Measurements from ENCODE around the gene FKBP5.
"Not testable (repeated sequence)": the region's sequence is repeated elsewhere in the genome, so short reads cannot be mapped to it uniquely, and the experiment has no call there.

FKBP5 gene

GRCh38 chr6:35582315-35582714 is 106.4 kb downstream of the FKBP5 start:
- DNase-seq, result no peak

GRCh38 chr6:35581633-35582032 is 107.1 kb downstream of the FKBP5 start:
- DNase-seq, result peak; percentile 26

DNA sequence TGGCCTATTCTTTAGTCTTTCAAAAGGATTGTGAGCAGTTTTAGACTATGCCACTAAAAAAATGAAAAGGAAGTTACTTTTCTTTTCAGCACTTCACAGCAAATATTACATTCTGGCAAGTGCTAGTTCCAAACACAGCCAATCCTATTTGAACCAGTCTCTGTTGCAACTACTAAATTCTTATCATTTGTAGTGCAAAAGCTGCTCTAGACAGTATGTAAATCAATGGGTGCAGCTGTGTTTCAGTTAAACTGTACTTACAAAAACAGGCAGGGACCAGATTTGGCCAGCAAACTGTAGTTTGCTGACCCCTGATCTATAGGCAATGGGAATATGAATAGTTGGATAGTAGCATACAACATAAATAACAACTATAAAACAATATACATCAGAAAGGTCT is 107.9 kb downstream of the FKBP5 start:
- no peak for DNase-seq

- DNase-seq, result no peak
Measured at GRCh38 chr6:35576682-35577081, 112.0 kb downstream of the FKBP5 start.

DNA sequence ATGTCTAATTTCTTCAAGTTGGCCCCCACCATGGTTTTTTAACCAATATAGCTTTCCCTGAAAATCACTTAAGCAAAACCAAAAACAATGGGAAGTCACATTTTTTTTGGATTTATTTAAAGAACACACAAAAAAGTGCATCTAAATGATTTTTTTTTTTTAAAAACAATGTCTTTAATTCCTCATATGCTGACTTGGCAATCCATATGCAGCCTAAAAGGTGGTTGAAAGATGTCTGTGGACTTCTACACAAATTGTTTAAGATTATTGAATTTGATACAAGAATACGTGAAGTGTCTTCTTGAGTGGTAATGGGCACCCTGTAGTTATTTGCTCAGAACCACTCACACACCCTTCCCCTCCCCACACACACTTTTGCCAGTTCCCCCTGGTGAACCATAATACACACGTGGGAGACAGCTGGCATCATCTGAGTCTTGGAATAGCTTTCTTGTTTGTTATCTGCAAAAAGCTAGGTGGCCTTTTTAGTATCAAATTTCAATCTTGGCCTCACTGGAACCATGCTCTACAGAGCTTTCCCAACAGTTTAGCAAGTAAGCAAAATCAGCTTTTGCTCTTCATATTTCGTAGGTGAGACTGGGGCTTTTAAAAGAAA is 115.1 kb downstream of the FKBP5 start:
- DNase-seq, result no peak

DNA sequence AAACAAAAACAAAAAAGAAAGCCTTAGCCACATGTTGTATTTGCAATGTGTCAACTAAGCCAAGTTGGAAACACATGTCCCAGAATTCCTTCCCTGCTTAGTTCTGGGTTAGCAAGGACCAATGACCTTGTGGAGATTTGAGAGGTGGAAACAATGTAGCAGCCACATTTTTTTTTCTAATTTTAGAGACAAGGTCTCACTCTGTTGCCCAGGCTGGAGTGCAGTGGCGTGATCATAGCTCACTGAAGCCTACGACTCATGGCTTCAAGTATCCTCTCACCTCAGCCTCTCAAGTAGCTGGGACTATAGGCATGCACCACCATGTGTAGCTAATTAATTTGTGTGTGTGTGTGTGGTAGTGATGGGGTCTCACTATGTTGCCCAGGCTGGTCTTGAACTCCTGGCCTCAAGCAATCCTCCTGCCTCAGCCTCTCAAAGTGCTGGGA is 117.8 kb downstream of the FKBP5 start:
- DNase-seq, result peak; percentile 3

- DNase-seq, result peak; percentile 14
Measured at GRCh38 chr6:35569011-35569461, 119.7 kb downstream of the FKBP5 start.

DNA sequence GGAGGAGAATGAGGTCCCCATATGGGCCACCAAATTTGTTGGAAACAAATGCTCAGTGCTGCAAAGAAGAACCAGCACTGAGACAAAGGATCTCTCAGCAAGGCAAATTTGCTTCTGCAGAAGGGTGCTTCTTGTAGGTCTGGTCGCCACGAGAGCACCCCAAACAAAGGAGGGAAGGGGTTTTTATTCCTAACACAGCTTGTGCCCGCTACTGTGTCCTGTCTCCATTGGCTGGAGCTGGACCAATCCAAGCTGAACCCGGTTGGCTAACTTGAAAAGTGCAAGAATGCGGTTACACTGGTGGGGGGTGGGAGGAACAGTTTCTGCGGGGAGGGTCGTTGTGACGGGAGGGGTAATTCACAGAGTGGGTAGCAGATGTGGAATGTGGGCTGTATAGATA is 121.9 kb downstream of the FKBP5 start:
- no peak for DNase-seq

GRCh38 chr6:35564733-35565132 is 124.0 kb downstream of the FKBP5 start:
- no peak for DNase-seq

DNA sequence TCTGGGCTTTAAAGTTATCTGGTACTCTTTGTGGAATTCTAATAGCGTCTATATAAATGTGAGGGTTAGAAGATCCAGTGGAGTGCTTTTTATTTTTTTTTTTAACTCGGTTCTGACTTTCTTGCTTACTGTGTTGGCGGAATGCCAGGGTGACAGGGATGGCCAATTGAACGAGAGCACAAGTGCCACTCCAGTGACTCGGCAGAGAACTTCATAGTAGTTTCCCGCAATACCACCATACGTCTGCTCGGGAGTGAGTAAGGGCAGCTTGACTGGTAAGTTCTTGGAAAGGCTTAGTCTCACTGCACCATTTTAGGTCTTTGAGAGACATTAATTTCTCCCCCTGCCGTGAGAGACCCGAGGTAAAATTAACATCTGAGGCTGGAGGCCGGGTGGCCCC is 126.7 kb downstream of the FKBP5 start:
- peak; percentile 67 for DNase-seq

DNA sequence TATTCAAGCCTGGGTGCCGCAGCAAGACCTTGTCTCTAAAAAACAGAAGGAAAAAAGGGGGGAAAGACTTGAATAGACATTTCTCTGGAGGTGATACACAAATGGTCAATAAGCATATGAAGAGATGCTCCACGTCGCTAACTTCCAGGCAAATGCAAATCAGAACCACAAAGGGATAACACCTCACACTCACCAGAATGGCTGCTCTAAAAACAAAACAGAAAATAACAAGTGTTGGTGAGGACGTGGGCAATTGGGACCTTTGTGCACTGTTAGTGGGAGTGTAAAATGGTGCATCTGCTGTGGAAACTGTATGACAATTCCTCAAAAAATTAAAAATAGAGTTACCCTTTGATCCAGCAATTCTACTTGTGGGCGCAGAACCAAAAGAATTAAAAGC is 127.6 kb downstream of the FKBP5 start:
- DNase-seq, result no peak

- no peak for DNase-seq
Measured at GRCh38 chr6:35558571-35558970, 130.1 kb downstream of the FKBP5 start.

DNA sequence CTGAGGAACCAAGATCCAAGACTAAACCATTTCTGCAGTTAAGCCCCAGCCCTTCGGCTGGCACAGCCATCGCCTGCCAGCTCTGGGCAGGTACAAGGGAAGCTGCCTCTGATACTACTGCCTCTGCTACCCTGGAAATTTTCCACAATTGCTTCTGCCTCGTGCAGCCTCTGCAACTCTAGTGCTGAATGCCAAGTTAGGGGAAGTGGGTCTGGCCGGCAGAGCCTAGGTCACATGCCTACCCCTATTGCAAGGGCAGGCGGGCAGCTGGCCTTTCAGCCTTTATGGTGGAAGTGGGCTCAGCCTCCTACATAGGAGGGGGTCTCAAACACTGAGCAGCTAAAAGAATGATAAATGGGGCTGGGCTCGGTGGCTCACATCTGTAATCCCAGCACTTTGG is 131.5 kb downstream of the FKBP5 start:
- DNase-seq, result no peak

GRCh38 chr6:35554811-35555210 is 133.9 kb downstream of the FKBP5 start:
- DNase-seq, result no peak

- no peak for DNase-seq
Measured at GRCh38 chr6:35553315-35553714, 135.4 kb downstream of the FKBP5 start.

- peak; percentile 36 for DNase-seq
Measured at GRCh38 chr6:35552285-35552917, 136.3 kb downstream of the FKBP5 start.

DNA sequence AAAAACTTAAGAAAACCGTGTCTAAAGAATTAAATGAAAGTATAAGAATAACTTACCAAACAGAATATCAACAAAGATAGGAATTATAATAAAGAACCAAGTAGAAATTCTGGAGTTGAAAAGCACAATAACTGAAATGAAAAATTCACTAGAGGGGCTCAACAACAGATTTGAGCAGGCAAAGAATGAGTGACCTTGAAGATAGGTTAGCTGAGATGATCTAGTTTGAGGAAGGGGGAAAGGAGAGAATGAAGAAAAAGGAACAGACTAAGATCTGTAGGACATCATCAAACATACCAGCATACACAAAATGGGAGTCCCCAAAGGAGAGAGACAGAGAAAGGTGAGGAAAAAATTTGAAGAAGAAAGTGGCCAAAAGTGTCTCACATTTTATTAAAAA is 138.3 kb downstream of the FKBP5 start:
- DNase-seq, result no peak

- DNase-seq, result no peak
Measured at GRCh38 chr6:35547676-35548075, 141.0 kb downstream of the FKBP5 start.

DNA sequence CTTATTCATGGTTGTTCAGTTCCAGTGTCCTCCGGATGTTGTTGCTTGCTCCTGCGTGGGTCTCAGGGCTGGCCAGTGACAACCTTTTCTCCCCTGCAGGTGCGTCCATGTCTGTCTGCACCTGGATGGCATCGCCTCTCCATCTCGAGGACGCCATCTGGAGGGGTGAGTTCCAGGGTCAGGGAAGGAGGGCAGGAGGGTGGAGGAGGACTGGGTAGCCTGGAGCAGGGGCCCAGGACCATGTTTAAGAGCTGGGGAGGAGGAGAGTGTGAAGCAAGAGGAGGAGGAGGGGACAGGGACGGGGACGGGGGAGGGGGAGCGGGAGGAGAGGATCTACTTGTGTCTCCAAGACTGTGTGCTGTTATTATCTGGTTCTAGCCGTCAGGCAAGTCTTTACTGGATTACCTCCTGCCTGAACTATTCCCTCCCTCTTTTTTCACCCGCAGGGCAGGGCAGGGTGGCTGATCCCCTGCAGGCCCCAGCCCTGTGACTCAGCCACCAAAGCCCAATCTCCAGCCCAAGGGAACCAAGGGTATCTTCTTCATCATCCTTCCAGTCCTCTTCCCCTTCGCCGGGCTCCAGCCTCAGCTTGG is 143.8 kb downstream of the FKBP5 start:
- DNase-seq, result peak; percentile 37

GRCh38 chr6:35543459-35544193 is 145.1 kb downstream of the FKBP5 start:
- DNase-seq, result no peak

GRCh38 chr6:35541836-35542235 is 146.9 kb downstream of the FKBP5 start:
- DNase-seq, result no peak

DNA sequence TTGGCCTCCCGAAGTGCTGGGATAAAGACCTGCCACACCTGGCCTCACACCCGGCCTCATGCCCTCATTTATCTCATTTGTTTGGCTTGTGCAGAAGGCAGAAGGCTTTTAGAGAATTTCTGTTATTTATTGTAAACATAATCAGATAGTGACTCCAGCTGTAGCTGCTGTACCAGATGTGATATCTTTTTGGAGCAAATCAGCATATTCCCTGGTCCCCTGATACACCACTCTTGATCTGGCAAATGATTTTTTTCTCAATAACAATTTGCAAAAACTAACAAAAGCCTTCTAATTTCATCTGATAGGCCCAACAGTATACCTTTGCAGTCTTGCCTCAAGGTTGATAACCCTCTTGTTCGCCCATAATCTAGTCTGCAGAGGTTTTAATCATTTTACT is 149.5 kb downstream of the FKBP5 start:
- DNase-seq, result no peak

DNA sequence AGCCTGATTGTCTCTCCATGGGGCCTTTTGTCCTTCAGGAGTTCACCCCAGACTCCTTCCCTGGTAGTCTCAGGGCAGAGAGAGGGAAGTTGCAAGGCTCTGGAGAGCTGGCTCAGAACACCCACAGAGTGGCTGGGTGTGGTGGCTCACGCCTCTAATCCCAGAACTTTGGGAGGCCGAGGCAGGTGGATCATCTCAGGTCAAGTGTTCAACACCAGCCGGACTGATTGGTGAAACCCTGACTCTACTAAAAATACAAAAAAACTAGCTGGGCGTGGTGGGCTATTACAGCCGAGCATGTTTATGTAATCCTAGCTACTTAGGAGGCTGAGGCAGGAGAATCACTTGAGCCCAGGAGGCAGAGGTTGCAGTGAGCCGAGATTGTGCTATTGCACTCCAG is 152.9 kb downstream of the FKBP5 start:
- DNase-seq, result not testable (repeated sequence)

Data from DMS53 (cell line).